HG02885 (cell line): ENCODE results near the gene MAPK8IP1.

Experiments
- ATAC-seq: cut with Tn5 transposase; IDR thresholded peaks from one replicate; pipeline ENCODE4 v1.9.1; 2021; ENCODE audit warnings: mild to moderate bottlenecking; ENCODE audit not compliant: unreplicated experiment, poor library complexity

Gene MAPK8IP1

DNA sequence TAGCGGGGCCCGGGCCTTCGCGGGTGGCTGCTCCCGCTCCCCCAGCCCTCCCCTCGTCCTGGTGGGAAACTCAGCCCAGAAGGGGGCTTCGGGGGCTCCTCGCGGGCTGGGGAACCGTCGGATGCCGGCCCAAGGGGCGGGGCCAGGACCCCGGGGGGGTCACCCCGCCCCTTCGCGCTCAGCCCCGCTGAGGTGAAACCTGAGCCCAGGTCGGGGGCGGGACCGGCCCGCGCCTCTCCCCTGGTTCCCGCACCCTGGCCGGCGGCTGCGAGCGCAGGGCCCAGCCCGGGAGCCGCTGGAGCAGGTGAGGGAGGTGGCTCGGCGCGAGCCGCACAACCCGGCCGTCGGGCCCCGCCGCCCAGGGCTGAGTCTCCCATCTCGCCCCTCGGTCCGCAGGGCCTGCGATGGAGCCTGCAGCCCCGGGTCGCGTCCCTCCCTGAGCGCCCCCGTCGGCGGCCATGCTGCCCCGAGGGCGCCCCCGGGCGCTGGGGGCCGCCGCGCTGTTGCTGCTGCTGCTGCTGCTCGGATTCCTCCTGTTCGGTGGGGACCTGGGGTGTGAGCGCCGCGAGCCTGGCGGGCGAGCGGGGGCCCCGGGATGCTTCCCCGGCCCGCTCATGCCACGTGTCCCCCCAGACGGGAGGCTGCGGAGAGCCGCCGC lies 37.1 kb downstream of the MAPK8IP1 start, which contains the start of gene LARGE2:
Gene LARGE2 (plus strand): TSS at position 232 of the 658 bp plus-strand sequence. CDS start 227 bp downstream, at position 459.
- no peak for ATAC-seq

DNA sequence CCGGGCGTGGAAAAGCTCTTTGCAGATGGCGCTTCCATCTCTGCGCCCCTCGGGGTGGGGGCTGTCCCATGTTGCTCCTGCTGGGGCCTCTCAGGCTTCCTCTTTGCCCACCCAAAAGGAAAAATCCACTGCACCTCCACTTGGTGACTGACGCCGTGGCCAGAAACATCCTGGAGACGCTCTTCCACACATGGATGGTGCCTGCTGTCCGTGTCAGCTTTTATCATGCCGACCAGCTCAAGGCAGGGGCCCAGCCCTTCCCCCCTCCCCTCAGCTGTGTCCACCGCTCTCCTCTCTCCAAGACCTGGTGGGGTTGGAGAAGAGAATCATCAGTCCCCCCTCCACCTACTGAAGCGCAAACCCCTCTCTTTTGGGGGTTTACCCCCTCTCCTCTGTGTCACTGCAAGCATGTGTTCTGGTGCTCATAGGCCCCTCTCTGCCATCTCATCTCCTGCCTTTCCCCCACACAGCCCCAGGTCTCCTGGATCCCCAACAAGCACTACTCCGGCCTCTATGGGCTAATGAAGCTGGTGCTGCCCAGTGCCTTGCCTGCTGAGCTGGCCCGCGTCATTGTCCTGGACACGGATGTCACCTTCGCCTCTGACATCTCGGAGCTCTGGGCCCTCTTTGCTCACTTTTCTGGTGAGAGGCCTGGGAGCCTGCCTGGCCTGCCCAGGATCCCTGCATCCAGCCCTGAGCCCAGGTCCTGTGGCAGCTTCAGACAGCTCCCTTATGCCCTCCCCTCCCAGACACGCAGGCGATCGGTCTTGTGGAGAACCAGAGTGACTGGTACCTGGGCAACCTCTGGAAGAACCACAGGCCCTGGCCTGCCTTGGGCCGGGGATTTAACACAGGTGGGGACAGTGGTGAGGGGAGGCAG lies 38.8 kb downstream of the MAPK8IP1 start:
- ATAC-seq, result no peak

DNA sequence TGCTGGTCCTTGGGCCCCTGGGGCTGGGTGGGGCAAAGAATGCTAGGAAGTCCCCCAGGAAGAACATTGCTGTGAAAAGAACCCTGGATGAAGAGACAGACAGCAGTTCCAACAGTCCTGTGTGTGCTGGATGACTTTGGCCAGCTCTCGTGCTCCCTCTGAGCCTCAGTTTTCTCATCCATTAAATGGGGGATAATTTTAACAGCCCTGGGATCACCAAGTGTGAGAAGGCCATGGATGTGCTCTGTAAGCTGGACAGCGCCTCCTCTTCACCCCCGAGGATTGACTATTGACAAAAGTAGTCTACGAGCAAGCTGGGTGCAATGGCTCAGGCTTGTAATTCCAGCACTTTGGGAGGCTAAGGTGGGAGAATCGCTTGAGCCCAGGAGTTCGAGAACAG lies 39.5 kb downstream of the MAPK8IP1 start:
- no peak for ATAC-seq

DNA sequence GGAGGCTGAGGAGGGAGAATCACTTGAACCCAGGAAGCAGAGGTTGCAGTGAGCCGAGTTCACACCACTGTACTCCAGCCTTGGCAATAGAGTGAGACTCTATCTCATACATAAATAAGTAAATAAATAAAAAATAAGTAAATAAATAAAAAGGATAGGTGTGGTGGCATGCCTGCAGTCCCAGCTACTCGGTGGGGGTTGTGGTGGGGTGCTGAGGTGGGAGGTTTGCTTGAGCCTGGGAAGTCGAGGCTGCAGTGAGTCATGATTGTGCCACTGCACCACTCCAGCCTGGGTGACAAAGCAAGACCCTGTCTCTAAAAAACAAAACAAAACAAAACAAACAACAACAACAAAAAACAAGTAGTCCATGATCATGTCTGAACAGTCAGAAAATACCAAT lies 40.1 kb downstream of the MAPK8IP1 start:
- ATAC-seq, result no peak

DNA sequence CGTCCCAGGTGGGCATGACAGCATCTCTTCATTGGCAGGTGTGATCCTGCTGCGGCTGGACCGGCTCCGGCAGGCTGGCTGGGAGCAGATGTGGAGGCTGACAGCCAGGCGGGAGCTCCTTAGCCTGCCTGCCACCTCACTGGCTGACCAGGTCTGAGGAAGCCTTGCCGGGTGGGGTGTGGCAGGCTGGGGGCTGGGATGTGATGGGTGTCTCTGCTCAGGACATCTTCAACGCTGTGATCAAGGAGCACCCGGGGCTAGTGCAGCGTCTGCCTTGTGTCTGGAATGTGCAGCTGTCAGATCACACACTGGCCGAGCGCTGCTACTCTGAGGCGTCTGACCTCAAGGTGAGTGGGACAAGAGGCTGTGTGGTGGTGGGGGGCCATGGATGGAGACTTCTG lies 40.5 kb downstream of the MAPK8IP1 start:
- ATAC-seq, result no peak

DNA sequence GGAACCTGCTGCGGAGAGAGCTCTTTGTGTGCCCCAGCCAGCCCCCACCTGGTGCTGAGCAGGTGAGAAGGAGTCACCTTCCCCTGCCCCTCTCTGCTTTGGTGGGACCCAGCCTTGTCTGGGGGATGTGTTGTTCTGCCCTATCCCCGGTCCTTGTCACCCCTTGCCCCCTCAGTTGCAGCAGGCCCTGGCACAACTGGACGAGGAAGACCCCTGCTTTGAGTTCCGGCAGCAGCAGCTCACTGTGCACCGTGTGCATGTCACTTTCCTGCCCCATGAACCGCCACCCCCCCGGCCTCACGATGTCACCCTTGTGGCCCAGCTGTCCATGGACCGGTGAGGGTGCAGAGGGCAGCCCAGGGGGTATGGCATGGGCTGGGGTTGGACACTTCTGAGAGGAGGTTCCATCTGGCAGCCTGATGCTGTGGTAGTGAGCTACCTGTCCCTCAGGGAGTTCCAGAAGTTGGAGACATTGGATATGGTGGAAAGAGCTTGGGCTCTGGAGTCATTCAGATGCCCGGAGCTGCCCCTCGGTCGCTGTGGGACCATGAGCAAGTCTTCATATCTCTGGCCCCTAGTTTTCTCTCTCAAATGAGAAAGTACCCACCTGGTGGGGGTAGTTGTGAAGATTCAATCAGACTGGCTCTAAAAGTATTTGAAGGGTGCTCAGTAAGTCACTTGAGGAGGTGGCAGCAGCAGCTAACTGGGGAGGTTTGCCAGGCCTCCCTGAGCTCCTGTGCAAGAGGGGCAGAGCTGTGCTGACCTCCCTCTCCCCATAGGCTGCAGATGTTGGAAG lies 41.3 kb downstream of the MAPK8IP1 start:
- no peak for ATAC-seq

DNA sequence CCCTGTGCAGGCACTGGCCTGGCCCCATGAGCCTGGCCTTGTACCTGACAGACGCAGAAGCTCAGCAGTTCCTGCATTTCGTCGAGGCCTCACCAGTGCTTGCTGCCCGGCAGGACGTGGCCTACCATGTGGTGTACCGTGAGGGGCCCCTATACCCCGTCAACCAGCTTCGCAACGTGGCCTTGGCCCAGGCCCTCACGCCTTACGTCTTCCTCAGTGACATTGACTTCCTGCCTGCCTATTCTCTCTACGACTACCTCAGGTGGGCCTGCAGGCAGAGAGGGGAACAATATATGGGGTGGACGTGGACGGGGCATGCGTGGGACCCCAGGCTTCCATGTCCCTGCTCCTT lies 41.9 kb downstream of the MAPK8IP1 start:
- no peak for ATAC-seq

DNA sequence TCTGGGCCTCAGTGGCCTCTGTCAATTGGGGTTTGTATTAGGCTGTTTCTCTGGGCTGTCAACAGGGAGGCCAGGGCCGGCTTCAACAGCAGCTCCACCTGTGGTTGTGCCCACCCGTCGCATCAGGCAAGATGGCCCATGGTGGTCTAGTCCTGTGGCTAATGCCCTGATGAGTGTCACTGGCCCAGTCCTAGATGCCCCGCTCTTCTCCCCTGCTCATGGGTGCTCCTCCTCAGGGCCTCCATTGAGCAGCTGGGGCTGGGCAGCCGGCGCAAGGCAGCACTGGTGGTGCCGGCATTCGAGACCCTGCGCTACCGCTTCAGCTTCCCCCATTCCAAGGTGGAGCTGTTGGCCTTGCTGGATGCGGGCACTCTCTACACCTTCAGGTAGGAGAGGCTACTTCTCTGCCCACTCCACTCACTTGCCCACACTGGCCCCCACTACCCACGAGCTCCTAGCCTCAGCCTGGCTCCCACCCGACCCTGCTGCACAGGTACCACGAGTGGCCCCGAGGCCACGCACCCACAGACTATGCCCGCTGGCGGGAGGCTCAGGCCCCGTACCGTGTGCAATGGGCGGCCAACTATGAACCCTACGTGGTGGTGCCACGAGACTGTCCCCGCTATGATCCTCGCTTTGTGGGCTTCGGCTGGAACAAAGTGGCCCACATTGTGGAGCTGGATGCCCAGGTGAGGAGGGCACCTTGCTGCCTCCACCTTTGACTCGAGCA lies 42.4 kb downstream of the MAPK8IP1 start:
- no peak for ATAC-seq

DNA sequence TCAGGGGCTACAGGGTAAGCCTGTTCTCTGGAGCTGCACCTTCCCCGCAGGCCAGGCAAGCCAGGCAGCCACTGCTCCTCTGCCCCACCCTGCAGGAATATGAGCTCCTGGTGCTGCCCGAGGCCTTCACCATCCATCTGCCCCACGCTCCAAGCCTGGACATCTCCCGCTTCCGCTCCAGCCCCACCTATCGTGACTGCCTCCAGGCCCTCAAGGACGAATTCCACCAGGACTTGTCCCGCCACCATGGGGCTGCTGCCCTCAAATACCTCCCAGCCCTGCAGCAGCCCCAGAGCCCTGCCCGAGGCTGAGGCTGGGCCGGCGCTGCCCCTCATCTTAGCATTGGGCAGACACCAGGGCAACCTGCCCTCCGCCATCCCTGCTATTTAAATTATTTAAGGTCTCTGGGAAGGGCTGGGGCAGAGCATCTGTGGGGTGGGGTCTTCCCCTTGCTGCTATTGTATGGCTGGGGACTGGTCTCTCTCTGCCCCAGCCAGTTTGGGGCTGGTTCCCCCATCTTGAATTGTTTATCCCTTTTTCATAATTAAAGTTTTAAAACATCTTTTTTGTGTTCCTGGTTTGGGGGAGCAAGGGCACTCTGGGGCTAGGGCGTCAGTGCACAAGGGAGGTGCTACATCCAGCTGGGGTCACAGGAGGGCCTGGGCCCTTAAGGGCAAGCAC lies 43.2 kb downstream of the MAPK8IP1 start:
- no peak for ATAC-seq

DNA sequence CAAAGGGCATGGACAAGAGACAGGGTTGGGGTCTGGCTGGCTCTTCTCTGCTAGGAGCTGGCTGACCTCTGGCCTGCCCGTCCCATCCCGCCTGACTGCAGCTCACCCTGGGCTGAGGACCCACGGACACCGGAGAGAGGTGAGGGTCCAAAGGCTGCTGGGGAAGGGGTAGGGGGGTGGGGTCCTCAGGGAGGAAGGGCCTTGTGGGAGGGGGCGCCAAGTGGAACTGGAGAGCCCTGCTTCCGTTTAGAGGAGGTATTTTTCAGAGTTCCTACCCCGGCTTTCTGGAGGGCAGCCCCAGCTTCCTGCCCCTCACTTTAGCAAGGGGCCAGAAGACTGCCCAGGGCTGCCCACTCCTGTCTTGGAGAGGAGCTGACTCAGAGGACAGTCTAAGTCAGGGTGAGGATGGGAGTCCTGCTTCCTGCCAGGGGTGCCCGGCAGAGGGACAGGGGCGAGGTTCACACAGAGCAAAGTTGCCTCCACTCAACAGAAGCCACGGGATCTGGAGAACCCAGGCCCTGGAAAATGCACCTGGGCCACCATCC lies 44.1 kb downstream of the MAPK8IP1 start:
- no peak for ATAC-seq

DNA sequence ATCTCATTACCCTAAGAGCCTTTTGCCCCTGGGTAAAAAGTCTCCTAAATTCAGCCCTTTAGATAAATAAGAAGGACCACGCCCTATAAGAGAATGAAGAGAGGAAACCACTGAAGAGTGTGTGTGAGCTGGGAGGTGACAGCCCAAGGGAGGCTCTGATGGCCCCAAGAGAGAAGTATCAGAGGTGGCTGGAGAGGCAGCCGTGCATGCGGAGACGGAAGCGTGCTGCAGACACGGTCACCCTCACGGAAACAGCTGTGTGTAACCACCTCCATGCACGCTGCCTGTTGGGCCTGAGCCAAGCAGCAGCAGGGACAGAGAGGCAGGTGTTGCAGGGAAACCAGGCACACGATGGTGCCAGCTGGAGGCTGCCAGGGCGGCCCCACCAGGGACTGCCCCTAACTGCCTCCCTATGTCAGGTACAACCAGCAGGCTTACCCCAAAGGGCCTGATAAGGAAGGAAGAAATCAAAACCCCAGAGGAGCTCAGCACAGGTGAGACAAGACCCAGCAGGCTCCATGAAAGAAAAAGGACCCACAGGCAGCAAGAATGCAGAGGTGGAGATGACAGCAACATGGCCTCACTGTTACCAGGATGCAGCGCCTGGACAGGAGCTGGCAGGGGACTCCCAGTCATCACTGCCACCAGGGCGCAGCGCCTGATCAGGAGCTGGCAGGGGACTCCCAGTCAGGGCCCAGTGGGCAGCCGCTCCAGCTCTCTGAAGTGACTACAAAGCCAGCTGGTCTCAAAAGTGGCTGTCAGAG lies 44.8 kb downstream of the MAPK8IP1 start:
- peak; percentile 96 for ATAC-seq

DNA sequence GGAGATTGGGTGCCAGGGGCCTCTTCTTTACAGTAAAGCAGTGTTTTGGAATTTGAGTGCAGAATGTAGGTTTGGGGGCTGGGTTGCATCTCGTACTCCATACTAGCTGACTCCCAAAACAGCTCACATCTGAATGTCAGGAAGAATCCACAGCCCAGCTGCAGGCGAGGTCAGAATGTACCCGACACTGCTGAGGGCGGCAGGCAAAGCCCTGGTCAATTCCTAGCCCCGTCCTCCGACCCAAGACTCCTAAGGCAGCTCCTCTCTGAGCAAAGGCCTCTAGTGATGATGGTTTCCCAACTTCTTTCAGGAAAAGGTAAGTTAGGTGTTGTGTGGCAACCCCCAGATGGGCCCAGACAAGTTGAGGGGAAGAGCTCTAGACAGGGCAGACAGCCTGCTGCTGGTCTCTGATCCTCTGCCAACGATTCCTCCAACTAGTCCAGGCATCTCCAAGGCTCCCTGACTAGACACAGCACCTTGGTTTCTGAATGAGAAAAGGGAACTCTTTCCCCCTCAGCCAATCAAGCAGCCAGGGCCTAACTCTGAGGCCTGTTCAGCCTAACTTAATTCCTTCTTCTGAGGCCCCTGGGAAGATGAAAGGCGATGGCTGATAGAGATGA lies 45.6 kb downstream of the MAPK8IP1 start:
- no peak for ATAC-seq

DNA sequence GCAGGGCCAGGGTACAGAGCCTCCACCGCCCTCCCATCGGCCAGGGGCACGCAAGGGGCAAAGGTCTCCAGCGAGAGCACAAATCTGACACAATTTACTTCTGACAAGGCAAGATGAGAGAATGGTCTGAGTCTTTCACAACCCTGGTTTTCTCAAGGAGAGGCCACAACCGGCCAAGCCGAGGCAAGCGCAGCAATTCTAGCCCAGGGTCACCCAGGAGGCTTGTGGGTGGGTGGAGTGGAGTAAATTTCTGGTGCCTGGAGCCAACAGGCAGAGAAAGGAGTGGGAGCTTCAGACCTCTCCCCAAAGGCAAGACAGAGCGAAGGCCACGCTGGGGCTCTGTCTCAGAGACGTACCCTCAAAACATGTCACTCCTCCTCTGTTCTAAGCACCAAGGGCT lies 46.3 kb downstream of the MAPK8IP1 start:
- no peak for ATAC-seq

DNA sequence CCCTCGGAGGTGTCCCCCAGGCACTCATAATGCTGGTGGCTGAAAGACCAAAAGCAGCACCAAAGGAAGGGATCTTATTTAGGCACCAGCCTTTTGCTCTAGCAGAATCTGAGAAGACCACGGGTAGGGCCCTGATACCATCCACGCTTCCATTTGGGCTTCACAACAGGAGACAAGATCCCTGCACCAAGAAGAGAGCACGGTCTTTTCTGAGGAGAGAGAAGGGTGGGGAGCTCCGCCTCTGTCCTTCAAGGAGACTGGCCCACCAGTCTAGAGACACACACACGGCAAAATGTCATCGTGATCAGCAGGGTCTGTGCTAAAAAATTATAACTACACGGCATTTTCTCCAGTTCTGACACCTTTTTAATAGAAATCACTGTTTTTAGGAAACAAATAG lies 46.8 kb downstream of the MAPK8IP1 start:
- no peak for ATAC-seq

DNA sequence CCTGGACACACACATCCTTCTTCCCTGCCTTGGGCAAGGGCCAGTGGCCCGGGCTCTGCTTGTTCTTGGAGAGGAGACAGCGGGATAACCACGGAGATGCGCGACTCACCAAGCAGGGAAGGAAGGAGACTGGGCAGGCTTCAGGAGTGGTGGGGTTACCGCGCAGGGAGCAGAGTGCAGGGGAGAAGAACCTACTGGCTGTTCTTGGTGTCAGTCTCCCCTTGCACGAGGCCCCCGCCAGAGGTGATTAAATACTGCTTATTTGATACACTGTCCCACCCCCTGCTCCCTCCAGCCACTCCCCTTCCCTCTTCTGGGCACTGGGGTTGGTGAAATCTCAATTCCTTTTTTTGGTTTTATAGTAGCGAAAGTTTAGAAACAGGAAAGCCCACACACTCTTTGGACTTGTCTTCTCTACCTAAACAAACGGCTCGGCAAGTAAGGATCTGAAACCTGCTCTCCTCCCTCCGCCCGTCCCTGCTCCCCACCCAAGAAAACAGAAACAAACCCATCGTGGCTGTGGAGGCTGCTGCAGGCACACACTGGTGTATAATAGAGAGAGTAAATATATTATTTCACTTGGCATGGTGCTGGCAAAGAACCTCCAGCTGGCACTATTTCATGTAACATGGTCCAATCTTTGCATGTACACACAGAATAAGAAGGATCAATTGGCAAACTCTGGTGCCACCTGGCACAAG lies 47.8 kb downstream of the MAPK8IP1 start:
- peak; percentile 34 for ATAC-seq

DNA sequence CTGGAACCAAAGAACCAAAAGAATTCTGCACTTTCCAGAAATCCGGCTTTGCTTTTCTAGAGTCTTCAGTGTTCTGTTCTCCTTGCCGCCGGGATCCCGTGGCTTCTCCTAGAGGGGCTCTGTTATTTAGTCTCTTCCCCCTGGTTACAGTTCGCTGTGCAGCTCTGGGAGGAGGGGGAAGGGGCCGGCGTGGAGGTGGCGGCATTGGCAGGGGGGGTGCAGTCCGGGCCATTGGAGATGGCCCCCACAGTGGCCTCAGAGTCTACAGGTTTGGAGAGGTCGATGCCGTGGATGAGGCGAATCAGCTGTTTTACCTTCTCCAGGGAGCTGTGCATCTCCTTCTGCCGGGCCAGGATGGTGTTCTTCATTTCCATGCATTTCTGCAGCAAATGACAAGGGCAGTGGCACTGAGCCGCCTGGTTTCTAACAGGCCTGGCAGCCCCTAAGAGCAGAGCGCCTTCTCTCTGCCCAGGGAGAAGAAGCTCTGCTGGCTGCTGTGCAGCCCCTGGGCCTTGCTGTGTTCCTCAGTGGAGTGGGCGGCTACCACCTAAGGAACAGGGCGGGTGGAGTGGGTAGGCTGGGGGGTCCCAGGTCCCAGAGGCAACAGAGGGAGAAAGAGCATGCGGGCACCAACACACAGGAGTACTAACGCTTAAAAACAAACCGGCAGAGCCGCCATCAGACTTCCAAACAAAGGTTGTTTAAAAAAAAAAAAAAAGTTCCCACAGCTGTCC lies 48.6 kb downstream of the MAPK8IP1 start:
- ATAC-seq, result no peak
